Measurements from ENCODE around the gene DSCAML1. TPM values are rescaled to one million over a fixed set of nuclear protein-coding genes. Genes with fewer than 3 reads are reported as not detected.

DSCAML1 gene
- total RNA-seq, 2 experiments from 2014 or later: not detected

DNA sequence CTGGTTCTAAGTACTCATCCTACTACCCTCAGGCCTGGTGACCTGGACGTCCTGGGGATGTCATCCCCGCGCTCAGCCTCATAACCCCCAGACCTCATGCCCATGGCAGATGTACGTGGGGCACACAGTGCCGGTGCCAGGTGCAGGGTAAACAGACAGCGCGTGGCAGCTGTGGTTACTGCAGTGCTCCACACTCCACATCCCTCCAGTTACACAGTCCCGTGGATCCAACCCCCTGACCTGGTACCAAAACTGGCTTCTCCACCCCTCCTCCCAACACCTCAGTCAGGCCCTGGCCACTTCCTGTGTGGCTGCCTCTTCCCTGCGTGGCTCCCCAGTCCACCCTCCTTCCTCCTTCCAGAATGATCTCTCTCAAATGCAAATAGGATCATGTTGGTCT is 95.2 kb downstream of the DSCAML1 start:
- Histone ChIP-seq H3K27ac (ENCODE audit: low read depth, low read length, poor library complexity, severe bottlenecking) (no peak overlapping the region), H3K9me3 (ENCODE audit: low read length) (no peaks in the 10 kb centered on the region), H3K4me2 (ENCODE audit: low read length) (no peak overlapping the region), H4K20me1 (ENCODE audit: insufficient read depth, low read length) (no peaks in the 10 kb centered on the region), H3K4me1 (ENCODE audit: insufficient read depth, low read length, poor library complexity, severe bottlenecking) (no peaks in the 10 kb centered on the region), H2AFZ (ENCODE audit: low read length) (no peak overlapping the region), H3K79me2 (ENCODE audit: insufficient read depth, low read depth, low read length) (no peaks in the 10 kb centered on the region), H3K36me3 (ENCODE audit: insufficient read depth, low read length) (no peaks in the 10 kb centered on the region), H3K9me2 (ENCODE audit: insufficient read depth, low read length) (no peaks in the 10 kb centered on the region), H3K4me3 (ENCODE audit: low read depth, low read length, poor library complexity, severe bottlenecking) (no peak overlapping the region)
- DNase-seq (ENCODE audit: low spot score): no peak
- ChIA-PET CTCF (ENCODE audit: unreplicated experiment) (no interaction called here), POLR2A (no interaction called here)
- no TSS peak for BruUV-seq (replicated peaks)
- no peak for TF ChIP-seq EZH2phosphoT487 (IDR thresholded peaks at IDR 0.05; ENCODE audit: borderline replicate concordance, low read depth, low read length)
- TF ChIP-seq, protein P1, sequence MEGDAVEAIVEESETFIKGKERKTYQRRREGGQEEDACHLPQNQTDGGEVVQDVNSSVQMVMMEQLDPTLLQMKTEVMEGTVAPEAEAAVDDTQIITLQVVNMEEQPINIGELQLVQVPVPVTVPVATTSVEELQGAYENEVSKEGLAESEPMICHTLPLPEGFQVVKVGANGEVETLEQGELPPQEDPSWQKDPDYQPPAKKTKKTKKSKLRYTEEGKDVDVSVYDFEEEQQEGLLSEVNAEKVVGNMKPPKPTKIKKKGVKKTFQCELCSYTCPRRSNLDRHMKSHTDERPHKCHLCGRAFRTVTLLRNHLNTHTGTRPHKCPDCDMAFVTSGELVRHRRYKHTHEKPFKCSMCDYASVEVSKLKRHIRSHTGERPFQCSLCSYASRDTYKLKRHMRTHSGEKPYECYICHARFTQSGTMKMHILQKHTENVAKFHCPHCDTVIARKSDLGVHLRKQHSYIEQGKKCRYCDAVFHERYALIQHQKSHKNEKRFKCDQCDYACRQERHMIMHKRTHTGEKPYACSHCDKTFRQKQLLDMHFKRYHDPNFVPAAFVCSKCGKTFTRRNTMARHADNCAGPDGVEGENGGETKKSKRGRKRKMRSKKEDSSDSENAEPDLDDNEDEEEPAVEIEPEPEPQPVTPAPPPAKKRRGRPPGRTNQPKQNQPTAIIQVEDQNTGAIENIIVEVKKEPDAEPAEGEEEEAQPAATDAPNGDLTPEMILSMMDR (conservative IDR thresholded peaks at IDR 0.05; ENCODE audit: low read length): no peak
- intact Hi-C loops (cut with micrococcal nuclease; ENCODE audit: unreplicated experiment): no loop called here

DNA sequence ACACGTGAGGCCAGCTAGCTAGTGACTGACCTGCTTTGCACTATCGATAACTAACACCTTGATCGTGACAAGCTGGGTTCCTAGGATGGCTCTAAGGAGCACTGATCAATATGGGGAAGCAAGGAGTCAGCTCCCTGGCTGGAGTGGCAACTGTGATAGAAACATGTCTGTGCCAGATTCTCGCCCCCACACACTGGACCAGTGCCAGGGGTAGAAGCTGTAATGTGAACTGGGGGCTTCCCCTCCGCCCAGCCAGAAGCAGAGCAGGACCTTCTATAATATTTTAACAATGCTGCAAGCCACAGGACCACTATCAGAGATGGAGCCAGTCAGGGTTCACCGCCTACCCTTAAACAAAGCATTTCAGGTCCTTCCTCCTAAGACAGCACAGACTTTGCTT is 96.5 kb downstream of the DSCAML1 start:
- Histone ChIP-seq H3K9me3 (ENCODE audit: low read length) (no peaks in the 10 kb centered on the region), H3K4me3 (ENCODE audit: low read depth, low read length, poor library complexity, severe bottlenecking) (no peak overlapping the region), H3K36me3 (ENCODE audit: insufficient read depth, low read length) (no peaks in the 10 kb centered on the region), H3K9me2 (ENCODE audit: insufficient read depth, low read length) (no peaks in the 10 kb centered on the region), H2AFZ (ENCODE audit: low read length) (no peak overlapping the region), H4K20me1 (ENCODE audit: insufficient read depth, low read length) (no peaks in the 10 kb centered on the region), H3K79me2 (ENCODE audit: insufficient read depth, low read depth, low read length) (no peaks in the 10 kb centered on the region), H3K4me2 (ENCODE audit: low read length) (no peak overlapping the region), H3K27ac (ENCODE audit: low read depth, low read length, poor library complexity, severe bottlenecking) (no peak overlapping the region), H3K4me1 (ENCODE audit: insufficient read depth, low read length, poor library complexity, severe bottlenecking) (no peaks in the 10 kb centered on the region)
- ChIA-PET POLR2A (no interaction called here), CTCF (ENCODE audit: unreplicated experiment) (no interaction called here)
- TF ChIP-seq EZH2phosphoT487 (IDR thresholded peaks at IDR 0.05; ENCODE audit: borderline replicate concordance, low read depth, low read length): no peak
- TF ChIP-seq, protein P1 (conservative IDR thresholded peaks at IDR 0.05; ENCODE audit: low read length): no peak
- no peak for DNase-seq (ENCODE audit: low spot score)
- BruUV-seq (replicated peaks): no TSS peak
- intact Hi-C loops (cut with micrococcal nuclease; ENCODE audit: unreplicated experiment): no loop called here

DNA sequence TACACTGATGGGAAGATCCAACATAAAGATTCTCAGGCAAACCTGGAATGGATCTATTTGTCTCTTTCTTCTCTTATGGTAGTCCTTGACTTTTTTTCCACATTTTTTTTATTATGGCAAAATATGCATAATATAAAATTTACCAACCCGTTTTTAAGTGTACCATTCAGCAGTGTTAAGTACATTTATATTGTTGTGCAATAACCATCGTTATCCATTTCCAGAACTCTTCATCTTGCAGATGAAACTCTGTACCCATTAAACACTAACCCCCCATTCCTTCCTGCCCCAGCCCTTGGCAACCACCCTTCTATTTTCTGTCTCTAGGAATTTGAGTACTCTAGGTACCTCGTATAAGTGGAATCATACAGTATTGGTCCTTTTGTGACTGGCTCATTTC is 99.7 kb downstream of the DSCAML1 start:
- no peaks in the 10 kb centered on the region for H3K79me2 ChIP-seq (ENCODE audit: insufficient read depth, low read depth, low read length)
- no peaks in the 10 kb centered on the region for H3K9me2 ChIP-seq (ENCODE audit: insufficient read depth, low read length)
- no peak overlapping the region for H3K4me3 ChIP-seq (ENCODE audit: low read depth, low read length, poor library complexity, severe bottlenecking)
- H3K36me3 ChIP-seq (ENCODE audit: insufficient read depth, low read length): no peaks in the 10 kb centered on the region
- H4K20me1 ChIP-seq (ENCODE audit: insufficient read depth, low read length): no peaks in the 10 kb centered on the region
- no peak for DNase-seq (ENCODE audit: low spot score)
- ChIA-PET CTCF (ENCODE audit: unreplicated experiment) (no interaction called here), POLR2A (no interaction called here)
- H2AFZ ChIP-seq (ENCODE audit: low read length): no peak overlapping the region
- H3K4me2 ChIP-seq (ENCODE audit: low read length): no peak overlapping the region
- intact Hi-C loops (cut with micrococcal nuclease; ENCODE audit: unreplicated experiment): no loop called here
- H3K4me1 ChIP-seq (ENCODE audit: insufficient read depth, low read length, poor library complexity, severe bottlenecking): no peaks in the 10 kb centered on the region
- BruUV-seq (replicated peaks): no TSS peak
- H3K27ac ChIP-seq (ENCODE audit: low read depth, low read length, poor library complexity, severe bottlenecking): no peak overlapping the region
- TF ChIP-seq, protein P1 (conservative IDR thresholded peaks at IDR 0.05; ENCODE audit: low read length): no peak
- TF ChIP-seq EZH2phosphoT487 (IDR thresholded peaks at IDR 0.05; ENCODE audit: borderline replicate concordance, low read depth, low read length): no peak
- H3K9me3 ChIP-seq (ENCODE audit: low read length): no peaks in the 10 kb centered on the region

All from OCI-LY7 (cell line).